GM23248 (cell line): ENCODE data around the gene TMEM266. TPM values are rescaled to one million over a fixed set of nuclear protein-coding genes. Genes with fewer than 3 reads are reported as not detected.

Source experiments
- DNase-seq: peaks from one replicate; pipeline ENCODE4 v3.0.0-alpha.2; 2015
- H2AFZ ChIP-seq: fragments of 200-600 bp; sonication (generic); 2 replicates; pipeline ENCODE4 v1.6.1; 2016; ENCODE audit warnings: antibody characterized with exemption
- H3F3A ChIP-seq: fragments of 200-600 bp; sonication (generic); 2 replicates; pipeline ENCODE4 v1.6.1; 2016; ENCODE audit warnings: mild to moderate bottlenecking, antibody characterized with exemption, mixed run types; ENCODE audit not compliant: insufficient read depth
- H3K27ac ChIP-seq: fragments of 200-600 bp; sonication (generic); 2 replicates; pipeline ENCODE4 v1.5.1; 2016; ENCODE audit warnings: mild to moderate bottlenecking
- H3K27me3 ChIP-seq: fragments of 200-600 bp; sonication (generic); replicated peaks from 2 replicates; pipeline ENCODE4 v1.6.1; 2016; ENCODE audit warnings: mild to moderate bottlenecking; ENCODE audit not compliant: insufficient read depth
- H3K36me3 ChIP-seq: fragments of 200-600 bp; sonication (generic); 2 replicates; pipeline ENCODE4 v1.6.1; 2016; ENCODE audit warnings: low read depth, mild to moderate bottlenecking
- H3K4me1 ChIP-seq: fragments of 200-600 bp; sonication (generic); 2 replicates; pipeline ENCODE4 v1.6.1; 2016; ENCODE audit warnings: mild to moderate bottlenecking; ENCODE audit not compliant: insufficient read depth
- H3K4me2 ChIP-seq: fragments of 200-600 bp; sonication (generic); one replicate; pipeline ENCODE4 v1.6.1; 2016; ENCODE audit warnings: mild to moderate bottlenecking; ENCODE audit not compliant: unreplicated experiment
- H3K4me3 ChIP-seq: fragments of 200-600 bp; sonication (generic); 2 replicates; pipeline ENCODE4 v1.5.1; 2016; ENCODE audit warnings: mild to moderate bottlenecking
- H3K79me2 ChIP-seq: fragments of 200-600 bp; sonication (generic); 2 replicates; pipeline ENCODE4 v1.6.1; 2016; ENCODE audit warnings: mild to moderate bottlenecking; ENCODE audit not compliant: insufficient read depth
- H3K9ac ChIP-seq: fragments of 200-600 bp; sonication (generic); 2 replicates; pipeline ENCODE4 v1.6.1; 2016; ENCODE audit warnings: mild to moderate bottlenecking
- H3K9me2 ChIP-seq: fragments of 200-600 bp; sonication (generic); 2 replicates; pipeline ENCODE4 v1.6.1; 2016; ENCODE audit warnings: mixed run types, mild to moderate bottlenecking, moderate library complexity; ENCODE audit not compliant: insufficient read depth
- H3K9me3 ChIP-seq: fragments of 200-600 bp; sonication (generic); one replicate; pipeline ENCODE4 v1.6.1; 2017; ENCODE audit warnings: low read depth
- H4K20me1 ChIP-seq: fragments of 200-600 bp; sonication (generic); 2 replicates; pipeline ENCODE4 v1.6.0; 2016; ENCODE audit not compliant: insufficient read depth
- EZH2 ChIP-seq: fragments of 200-600 bp; sonication (generic); IDR thresholded peaks from 2 replicates; pipeline ENCODE4 v1.6.1; 2018; ENCODE audit warnings: antibody characterized with exemption, mild to moderate bottlenecking; ENCODE audit not compliant: insufficient read depth, poor library complexity, severe bottlenecking
- EZH2phosphoT487 ChIP-seq: fragments of 200-600 bp; sonication (generic); IDR thresholded peaks from 2 replicates; pipeline ENCODE4 v1.6.1; 2018; ENCODE audit warnings: antibody characterized with exemption, moderate library complexity, mild to moderate bottlenecking, low read depth; ENCODE audit not compliant: insufficient read depth
- WGBS, 2 experiments: methylation state at CpG; one replicate each; pipeline ENCODE4 v1.1.6; 2015 to 2017; ENCODE audit warnings: low lambda C conversion rate in 2 of 2, low coverage in 1 of 2; ENCODE audit errors: missing lambda C conversion rate in 2 of 2; 5-methylcytosine and 5-hydroxymethylcytosine counted together
- in situ Hi-C: fragments of 300-500 bp; cut with MboI; formaldehyde crosslinking; loops from 2 replicates; pipeline ENCODE4 v1.15.0; 2020
- polyA plus RNA-seq: library from polyadenylated mRNA; unstranded; fragments of >200 nt; fragmentation: Nextera tagmentation; extraction: Ambion mirVana; gene quantifications from 2 replicates; pipeline ENCODE4 v1.2.1, GENCODE V29; 2016
- total RNA-seq: library from RNA; depleted of rRNA; stranded (reverse); fragments of >200 nt; shearing (Covaris generic); gene quantifications from 2 replicates; pipeline ENCODE4 v1.2.3, GENCODE V29; 2014

The TMEM266 gene
- total and polyA plus RNA-seq, 2 experiments from 2014 or later: not detected

DNA sequence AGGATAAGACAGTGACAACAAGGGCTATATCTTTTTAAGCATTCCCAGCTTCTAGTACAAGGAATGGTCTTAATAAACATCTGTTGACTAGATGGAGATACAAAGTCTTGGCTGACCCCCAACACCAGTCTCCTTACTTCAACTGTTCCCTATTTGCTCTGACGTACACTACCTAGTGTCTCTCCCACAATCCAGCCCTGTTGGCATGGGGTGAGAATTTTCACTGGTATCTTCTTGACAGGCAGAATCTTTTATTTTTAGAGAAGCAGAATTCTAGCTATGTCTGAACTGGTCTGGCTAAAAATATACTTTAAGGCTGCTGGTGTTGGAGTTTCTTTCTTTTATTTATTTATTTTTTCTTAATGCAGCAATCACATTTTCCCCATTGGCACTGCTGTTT, 169.5 kb downstream of the TMEM266 start:
- in situ Hi-C loops: loop anchor here (25.0 kb wide), 1 partner anchor 608 kb away; no protein-coding TSS in a partner anchor
- DNase-seq: no peak

DNA sequence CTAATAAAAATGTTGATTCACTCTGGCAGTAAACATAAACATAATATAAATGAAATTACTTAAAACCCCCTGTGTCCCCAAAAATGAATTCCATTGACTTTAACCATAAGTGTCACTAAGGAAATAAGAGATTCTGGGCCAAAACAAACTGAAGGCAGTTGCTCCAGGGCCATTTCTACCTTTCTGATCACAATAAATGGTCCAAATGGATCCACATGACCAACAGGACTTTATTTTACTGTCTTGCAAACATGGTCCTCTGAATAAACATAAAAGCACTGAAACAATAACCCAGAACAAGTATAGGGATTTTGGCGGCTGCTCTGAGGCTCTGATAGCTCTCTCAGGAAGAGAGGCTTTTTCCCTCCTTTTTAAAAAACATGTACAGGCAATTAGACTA, 174.1 kb downstream of the TMEM266 start:
- no peaks in the 10 kb centered on the region for H3K9me2 ChIP-seq
- H3K4me2 ChIP-seq: no peak overlapping the region
- no peak for DNase-seq
- H3K27me3 ChIP-seq: no peaks in the 10 kb centered on the region
- 0 out of 2 replicates have a peak, but pooled peaks cover 4% of the 10 kb centered on the region for H3F3A ChIP-seq
- TF ChIP-seq EZH2 (no peak), EZH2phosphoT487 (no peak)
- in situ Hi-C loops: loop anchor here (25.0 kb wide), 1 partner anchor 603 kb away; no protein-coding TSS in a partner anchor
- H4K20me1 ChIP-seq: no peaks in the 10 kb centered on the region
- H3K4me3 ChIP-seq: no peak overlapping the region
- no peaks in the 10 kb centered on the region for H3K79me2 ChIP-seq
- WGBS, 2 experiments: 72 to 87% methylated on average over 1 of the region's 1 CpG
- no peak overlapping the region for H2AFZ ChIP-seq
- no peaks in the 10 kb centered on the region for H3K9me3 ChIP-seq
- H3K4me1 ChIP-seq: no peaks in the 10 kb centered on the region
- no peak overlapping the region for H3K27ac ChIP-seq
- peaks cover 6% of the 10 kb centered on the region; the same call in 1 of the 2 replicates for H3K36me3 ChIP-seq
- H3K9ac ChIP-seq: no peak overlapping the region

More for the DNA sequence above, 169.5 kb downstream of the TMEM266 start:
- H3K36me3 ChIP-seq: peaks cover 16% of the 10 kb centered on the region
- 78 to 91% methylated on average over 1 of the region's 1 CpG for WGBS, 2 experiments
- no peak overlapping the region for H3K4me3 ChIP-seq
- no peak overlapping the region for H3K4me2 ChIP-seq
- no peak overlapping the region for H3K27ac ChIP-seq
- H3K9me2 ChIP-seq: no peaks in the 10 kb centered on the region
- no peaks in the 10 kb centered on the region for H3K4me1 ChIP-seq
- H3K79me2 ChIP-seq: no peaks in the 10 kb centered on the region
- no peaks in the 10 kb centered on the region for H3F3A ChIP-seq
- H2AFZ ChIP-seq: no peak overlapping the region
- no peaks in the 10 kb centered on the region for H4K20me1 ChIP-seq
- no peak overlapping the region for H3K9ac ChIP-seq
- no peaks in the 10 kb centered on the region for H3K27me3 ChIP-seq
- TF ChIP-seq EZH2: no peak
- no peak for TF ChIP-seq EZH2phosphoT487
- H3K9me3 ChIP-seq: no peaks in the 10 kb centered on the region

DNA sequence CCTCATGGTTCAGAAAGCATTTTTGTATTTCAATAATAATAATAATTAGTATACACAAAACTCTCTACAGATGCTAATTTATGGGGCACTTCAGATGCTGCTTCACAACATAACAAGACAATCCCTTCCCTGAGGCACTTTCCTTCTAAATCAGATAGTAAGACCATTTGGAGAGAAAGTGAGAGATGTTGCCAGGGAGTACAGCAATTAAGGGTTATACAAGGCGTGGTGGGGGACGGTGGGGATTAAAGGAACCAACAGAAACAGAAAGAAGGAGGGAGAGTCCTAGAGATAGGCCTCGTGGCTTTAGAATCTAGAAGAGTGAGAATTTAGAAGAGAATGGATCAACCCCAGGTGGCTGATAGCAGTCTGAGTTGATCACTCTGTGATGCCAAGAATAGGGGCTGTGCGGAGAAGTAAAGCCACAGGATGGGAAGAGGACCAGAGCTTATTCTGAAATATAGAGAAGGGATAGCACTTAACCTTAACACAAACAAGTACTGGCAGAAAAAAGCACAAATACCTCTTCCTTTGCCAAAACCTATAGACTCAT, 174.6 kb downstream of the TMEM266 start:
- Histone ChIP-seq H3K4me2 (no peak overlapping the region), H3K4me1 (no peaks in the 10 kb centered on the region), H3K27me3 (no peaks in the 10 kb centered on the region), H3K9ac (no peak overlapping the region), H3K9me2 (no peaks in the 10 kb centered on the region), H3K27ac (no peak overlapping the region), H3K4me3 (no peak overlapping the region), H4K20me1 (no peaks in the 10 kb centered on the region), H3K79me2 (no peaks in the 10 kb centered on the region), H2AFZ (no peak overlapping the region), H3K36me3 (peaks cover 6% of the 10 kb centered on the region; the same call in 1 of the 2 replicates), H3K9me3 (no peaks in the 10 kb centered on the region), H3F3A (0 out of 2 replicates have a peak, but pooled peaks cover 4% of the 10 kb centered on the region)
- DNase-seq: no peak
- no peak for TF ChIP-seq EZH2
- no peak for TF ChIP-seq EZH2phosphoT487
- in situ Hi-C loops: loop anchor here (25.0 kb wide), 1 partner anchor 603 kb away; no protein-coding TSS in a partner anchor
- WGBS, 2 experiments: 80 to 82% methylated on average over 4 of the region's 4 CpGs

DNA sequence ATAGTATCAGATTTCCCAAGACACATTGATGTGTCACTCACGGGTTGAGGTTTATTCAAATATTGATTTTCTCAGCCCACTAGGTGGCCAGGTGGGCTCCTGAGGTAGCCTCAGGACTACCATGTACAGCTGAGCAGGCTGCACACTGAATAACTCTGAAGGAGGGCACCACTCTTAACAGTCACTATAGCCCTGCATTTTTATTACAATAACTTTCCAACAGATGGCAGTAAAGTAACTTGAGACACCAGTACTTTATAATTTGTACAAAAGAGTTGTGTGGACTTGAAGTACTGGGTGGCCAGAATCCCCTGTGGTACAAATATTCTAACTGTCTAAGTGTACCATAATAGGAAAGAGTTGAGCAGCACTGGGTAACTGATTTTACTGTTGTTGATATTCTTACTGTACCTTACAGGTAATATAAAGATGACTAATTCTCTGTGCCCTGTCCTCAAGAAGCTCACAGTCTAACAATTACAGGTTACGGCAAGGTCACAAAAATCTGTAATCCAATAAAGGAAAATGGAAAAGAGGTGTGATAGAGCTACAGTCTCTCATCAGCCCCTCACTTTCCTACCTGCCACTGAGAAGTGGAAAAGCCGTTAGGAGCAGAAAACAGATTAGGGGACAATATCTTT, 175.5 kb downstream of the TMEM266 start:
- Histone ChIP-seq H3K9ac (no peak overlapping the region), H3K36me3 (peaks cover 6% of the 10 kb centered on the region; the same call in 1 of the 2 replicates), H4K20me1 (no peaks in the 10 kb centered on the region), H3F3A (0 out of 2 replicates have a peak, but pooled peaks cover 4% of the 10 kb centered on the region), H2AFZ (no peak overlapping the region), H3K4me1 (no peaks in the 10 kb centered on the region), H3K27ac (no peak overlapping the region), H3K4me3 (no peak overlapping the region), H3K9me3 (no peaks in the 10 kb centered on the region), H3K79me2 (no peaks in the 10 kb centered on the region), H3K27me3 (no peaks in the 10 kb centered on the region), H3K9me2 (no peaks in the 10 kb centered on the region), H3K4me2 (no peak overlapping the region)
- peak; percentile 60 for DNase-seq
- in situ Hi-C loops: loop anchor here (25.0 kb wide), 1 partner anchor 602 kb away; no protein-coding TSS in a partner anchor
- WGBS, 2 experiments: 71 to 77% methylated on average over 3 of the region's 3 CpGs
- TF ChIP-seq EZH2phosphoT487 (no peak), EZH2 (no peak)
